Esophagus squamous epithelium (tissue), 4 donors: ENCODE results near the gene ASB2.

Experiments used
- CTCF ChIP-seq, 6 experiments: fragments of 450-650 bp in 4 of 6; fragments of 200-600 bp in 2 of 6; sonication (generic) in 2 of 6; IDR thresholded peaks; one replicate each; pipeline ENCODE4 v1.5.1; 2016 to 2019; ENCODE audit warnings: antibody characterized with exemption in 6 of 6, mild to moderate bottlenecking in 4 of 6, moderate library complexity in 4 of 6
- POLR2A ChIP-seq, 4 donors: fragments of 450-650 bp; IDR thresholded peaks; one replicate each; pipeline ENCODE4 v1.6.1; 2017; ENCODE audit warnings: antibody characterized with exemption in 4 of 4, mild to moderate bottlenecking in 4 of 4, moderate library complexity in 3 of 4

- no peak for TF ChIP-seq POLR2A (IDR thresholded peaks at IDR 0.05)
- TF ChIP-seq CTCF (IDR thresholded peaks at IDR 0.05), result no peak
These were observed 22.4 kb downstream of the ASB2 start for GRCh38 chr14:93953739-93954515.
